Measurements from ENCODE around the gene IFITM5. TPM values are rescaled to one million over a fixed set of nuclear protein-coding genes. Genes with fewer than 3 reads are reported as not detected.
"Not testable (repeated sequence)": the region's sequence is repeated elsewhere in the genome, so short reads cannot be mapped to it uniquely, and the experiment has no call there.

IFITM5 gene
- total and polyA plus RNA-seq, 12 donors, result not detected

- peak overlapping the region; percentile 83 to 99 (median 94) for H3K27ac ChIP-seq
- no peaks in the 10 kb centered on the region for H3K9me3 ChIP-seq
- H3K4me1 ChIP-seq, result peaks cover 4 to 53% (median 36%) of the 10 kb centered on the region in 9 donors
- DNase-seq (no peak), ATAC-seq (no peak)
- 23 to 26% methylated on average over 31 to 32 of the region's 32 CpGs for WGBS, 2 donors
- H3K27me3 ChIP-seq, result peaks cover 0 to 25% (median 12%) of the 10 kb centered on the region in 7 donors
- H3K36me3 ChIP-seq, result peaks cover 0 to 23% (median 0%) of the 10 kb centered on the region in 9 donors
- intact Hi-C loops (cut with DNase I), result loop anchor here in 2 of 10 donors (2.0 to 10.0 kb wide), 3 partner anchors 37 to 61 kb away; no protein-coding TSS in a partner anchor
- TF ChIP-seq, protein P1, sequence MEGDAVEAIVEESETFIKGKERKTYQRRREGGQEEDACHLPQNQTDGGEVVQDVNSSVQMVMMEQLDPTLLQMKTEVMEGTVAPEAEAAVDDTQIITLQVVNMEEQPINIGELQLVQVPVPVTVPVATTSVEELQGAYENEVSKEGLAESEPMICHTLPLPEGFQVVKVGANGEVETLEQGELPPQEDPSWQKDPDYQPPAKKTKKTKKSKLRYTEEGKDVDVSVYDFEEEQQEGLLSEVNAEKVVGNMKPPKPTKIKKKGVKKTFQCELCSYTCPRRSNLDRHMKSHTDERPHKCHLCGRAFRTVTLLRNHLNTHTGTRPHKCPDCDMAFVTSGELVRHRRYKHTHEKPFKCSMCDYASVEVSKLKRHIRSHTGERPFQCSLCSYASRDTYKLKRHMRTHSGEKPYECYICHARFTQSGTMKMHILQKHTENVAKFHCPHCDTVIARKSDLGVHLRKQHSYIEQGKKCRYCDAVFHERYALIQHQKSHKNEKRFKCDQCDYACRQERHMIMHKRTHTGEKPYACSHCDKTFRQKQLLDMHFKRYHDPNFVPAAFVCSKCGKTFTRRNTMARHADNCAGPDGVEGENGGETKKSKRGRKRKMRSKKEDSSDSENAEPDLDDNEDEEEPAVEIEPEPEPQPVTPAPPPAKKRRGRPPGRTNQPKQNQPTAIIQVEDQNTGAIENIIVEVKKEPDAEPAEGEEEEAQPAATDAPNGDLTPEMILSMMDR (IDR thresholded peaks at IDR 0.05), result no peak
- peak overlapping the region; percentile 55 to 85 (median 75) for H3K4me3 ChIP-seq
These were observed 16.2 kb upstream of the IFITM5 start for GRCh38 chr11:315516-315994.

DNA sequence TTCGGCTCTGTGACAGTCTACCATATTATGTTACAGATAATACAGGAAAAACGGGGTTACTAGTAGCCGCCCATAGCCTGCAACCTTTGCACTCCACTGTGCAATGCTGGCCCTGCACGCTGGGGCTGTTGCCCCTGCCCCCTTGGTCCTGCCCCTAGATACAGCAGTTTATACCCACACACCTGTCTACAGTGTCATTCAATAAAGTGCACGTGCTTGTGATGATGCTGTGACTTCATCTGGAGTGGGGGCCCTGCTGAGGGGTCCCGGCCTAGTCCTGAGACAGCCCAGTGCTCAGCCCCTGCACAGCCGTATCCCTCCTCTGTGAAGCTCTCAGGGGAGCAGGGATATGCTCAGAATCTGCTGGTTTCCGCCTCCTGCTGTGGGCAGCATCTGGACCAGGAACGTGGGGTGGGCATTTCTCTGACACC, 15.7 kb upstream of the IFITM5 start:
- peaks cover 0 to 25% (median 12%) of the 10 kb centered on the region in 7 donors for H3K27me3 ChIP-seq
- H3K9me3 ChIP-seq, result no peaks in the 10 kb centered on the region
- TF ChIP-seq, protein P1 (IDR thresholded peaks at IDR 0.05), result no peak
- ATAC-seq, result no peak
- DNase-seq, result no peak
- H3K4me1 ChIP-seq, result peaks cover 4 to 53% (median 37%) of the 10 kb centered on the region in 9 donors
- intact Hi-C loops (cut with DNase I), result loop anchor here in 2 of 10 donors (2.0 to 10.0 kb wide), 3 partner anchors 38 to 60 kb away; no protein-coding TSS in a partner anchor
- peak overlapping the region; percentile 55 to 85 (median 75) for H3K4me3 ChIP-seq
- peaks cover 0 to 23% (median 0%) of the 10 kb centered on the region in 9 donors for H3K36me3 ChIP-seq
- peak overlapping the region; percentile 83 to 99 (median 94) for H3K27ac ChIP-seq
- 48 to 54% methylated on average over 9 of the region's 9 CpGs for WGBS, 2 donors

GRCh38 chr11:314554-314875, 15.2 kb upstream of the IFITM5 start:
- peaks cover 0 to 25% (median 12%) of the 10 kb centered on the region in 7 donors for H3K27me3 ChIP-seq
- intact Hi-C loops (cut with DNase I), result loop anchor here in 2 of 10 donors (2.0 to 10.0 kb wide), 3 partner anchors 38 to 60 kb away; no protein-coding TSS in a partner anchor
- not testable (repeated sequence) for ATAC-seq, H3K9me3 ChIP-seq, DNase-seq
- peak overlapping the region; percentile 55 to 85 (median 75) for H3K4me3 ChIP-seq
- H3K27ac ChIP-seq, result peak overlapping the region; percentile 83 to 99 (median 94)
- peaks cover 6 to 58% (median 40%) of the 10 kb centered on the region in 9 donors for H3K4me1 ChIP-seq
- peaks cover 0 to 25% (median 0%) of the 10 kb centered on the region in 9 donors for H3K36me3 ChIP-seq
- 28 to 43% methylated on average over 6 of the region's 6 CpGs for WGBS, 2 donors

DNA sequence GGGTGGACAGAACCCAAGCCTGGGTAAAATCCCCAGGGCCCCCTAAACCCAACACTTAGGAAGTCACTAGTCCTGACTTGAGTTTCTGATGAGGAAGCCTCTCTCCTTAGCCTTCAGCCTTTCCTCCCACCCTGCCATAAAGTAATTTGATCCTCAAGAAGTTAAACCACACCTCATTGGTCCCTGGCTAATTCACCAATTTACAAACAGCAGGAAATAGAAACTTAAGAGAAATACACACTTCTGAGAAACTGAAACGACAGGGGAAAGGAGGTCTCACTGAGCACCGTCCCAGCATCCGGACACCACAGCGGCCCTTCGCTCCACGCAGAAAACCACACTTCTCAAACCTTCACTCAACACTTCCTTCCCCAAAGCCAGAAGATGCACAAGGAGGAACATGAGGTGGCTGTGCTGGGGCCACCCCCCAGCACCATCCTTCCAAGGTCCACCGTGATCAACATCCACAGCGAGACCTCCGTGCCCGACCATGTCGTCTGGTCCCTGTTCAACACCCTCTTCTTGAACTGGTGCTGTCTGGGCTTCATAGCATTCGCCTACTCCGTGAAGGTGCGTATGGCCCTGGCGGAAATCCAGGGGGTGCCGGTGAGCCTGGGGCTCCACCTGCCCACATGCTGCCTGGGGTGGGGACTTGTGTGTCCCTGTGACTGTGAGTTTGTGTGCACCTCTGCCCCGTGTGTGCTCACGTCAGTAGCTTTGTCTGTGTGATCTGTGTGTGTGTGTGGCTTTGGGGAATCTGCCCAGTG, 14.6 kb upstream of the IFITM5 start, which contains the start of gene IFITM1:
TSS of gene IFITM1 (plus strand) at position 254 of the 767 bp plus-strand sequence. CDS start at position 385, 131 bp downstream.
- Histone ChIP-seq H3K4me3 (peak within 1 kb of the TSS; percentile 55 to 85 (median 75)), H3K27me3 (peaks cover 0 to 25% (median 12%) of the 10 kb centered on the region in 7 donors), H3K4me1 (peaks cover 6 to 60% (median 40%) of the 10 kb centered on the region in 9 donors), H3K27ac (peak within 1 kb of the TSS; percentile 83 to 99 (median 94)), H3K36me3 (peaks cover 0 to 29% (median 0%) of the 10 kb centered on the region in 9 donors), H3K9me3 (no peaks in the 10 kb centered on the region)
- intact Hi-C loops (cut with DNase I), result loop anchor here in 4 of 10 donors (2.0 to 10.0 kb wide), 3 partner anchors 39 to 59 kb away; no protein-coding TSS in a partner anchor
- WGBS, 2 donors, result 22 to 28% methylated on average over 18 of the region's 18 CpGs
- ATAC-seq, result peak; percentile 5 to 51 (median 29)
- TF ChIP-seq, protein P1 (IDR thresholded peaks at IDR 0.05), result no peak
- peak; percentile 22 to 65 for DNase-seq
